Measurements from ENCODE around the gene POU2F2. TPM values are rescaled to one million over a fixed set of nuclear protein-coding genes. Genes with fewer than 3 reads are reported as not detected.

Gene POU2F2
- total RNA-seq, 1 donor from 2014 or later: 0.03 TPM

Small RNA genes within 50 kb of the gene (microRNA-seq; reads per million reads assigned to microRNA genes)
- gene MIR4323: not detected

Other genes with a start within 250 kb of the POU2F2 start
- gene ARHGEF1, start 249.3 kb downstream of the POU2F2 start, total RNA-seq: 24.2 and 25.5 TPM in 2 replicates
- not detected in 2 replicates for gene ERFL, start 204.0 kb downstream of the POU2F2 start, total RNA-seq
- gene RABAC1, start 173.1 kb downstream of the POU2F2 start, total RNA-seq: 116 and 117 TPM in 2 replicates
- 0.26 and 0.56 TPM in 2 replicates for gene ATP1A3, start 138.2 kb downstream of the POU2F2 start, total RNA-seq
- 0.13 TPM in 1 of 2 replicates, not detected in the other for gene GRIK5, start 62.2 kb downstream of the POU2F2 start, total RNA-seq
- 18.6 and 20.1 TPM in 2 replicates for gene ZNF574, start 56.3 kb downstream of the POU2F2 start, total RNA-seq
- 26.3 and 34.5 TPM in 2 replicates for gene DEDD2, start 85.2 kb upstream of the POU2F2 start, total RNA-seq
- 6.6 and 7.1 TPM in 2 replicates for gene ZNF526, start 87.9 kb upstream of the POU2F2 start, total RNA-seq
- gene GSK3A, start 110.2 kb upstream of the POU2F2 start, total RNA-seq: 30.5 and 35.0 TPM in 2 replicates
- gene ERF, start 122.7 kb upstream of the POU2F2 start, total RNA-seq: 44.6 and 55.2 TPM in 2 replicates
- gene CIC, start 136.8 kb upstream of the POU2F2 start, total RNA-seq: 38.8 and 49.0 TPM in 2 replicates
- 1.1 and 2.6 TPM in 2 replicates for gene PRR19, start 169.7 kb upstream of the POU2F2 start, total RNA-seq
- gene PAFAH1B3, start 170.2 kb upstream of the POU2F2 start, total RNA-seq: 21.7 and 29.1 TPM in 2 replicates
- 1.6 TPM in 1 of 2 replicates, not detected in the other for gene TMEM145, start 180.9 kb upstream of the POU2F2 start, total RNA-seq
- 24.6 and 29.5 TPM in 2 replicates for gene MEGF8, start 193.2 kb upstream of the POU2F2 start, total RNA-seq

All from myocyte (in vitro differentiated cells).